H1 (cell line): ENCODE results near the gene ZCWPW2. TPM values are rescaled to one million over a fixed set of nuclear protein-coding genes. Genes with fewer than 3 reads are reported as not detected.

Experiments used
- CTCF ChIA-PET: fragments of 300-600 bp; sonication (Branson Sonifier 250); formaldehyde crosslinking; loops from one replicate; lab custom pipeline; 2021; ENCODE audit not compliant: partially characterized antibody; lab: Charles Lee
- POLR2A ChIA-PET: fragments of 300-600 bp; sonication (Branson Sonifier 250); formaldehyde crosslinking; loops from one replicate; lab custom pipeline; 2021; ENCODE audit warnings: inconsistent platforms; ENCODE audit not compliant: partially characterized antibody; lab: Charles Lee
- DNase-seq, 2 experiments: peaks; one replicate each; pipeline versions ENCODE4 v3.0.0 to v3.0.0-alpha.2; 2010 to 2022; ENCODE audit warnings: low spot score in 2 of 2, low read depth in 1 of 2, mixed read lengths in 1 of 2
- FAIRE-seq: peaks from 2 replicates; lab custom pipeline; 2011; peaks lifted over from hg19 to GRCh38; lab: Jason Lieb, UNC
- H2AFZ ChIP-seq: 2 replicates; pipeline ENCODE4 v1.8.1; 2012; ENCODE audit warnings: low read length, inconsistent platforms
- H2AK5ac ChIP-seq: 2 replicates; pipeline ENCODE4 v1.6.1; 2013; ENCODE audit warnings: low read depth, low read length
- H2BK120ac ChIP-seq: replicated peaks from 2 replicates; pipeline ENCODE3; 2013; ENCODE audit warnings: low read depth, low read length, inconsistent platforms
- H2BK12ac ChIP-seq: 2 replicates; pipeline ENCODE4 v1.6.1; 2013; ENCODE audit warnings: low read depth, low read length
- H2BK15ac ChIP-seq: 2 replicates; pipeline ENCODE4 v1.6.1; 2013; ENCODE audit warnings: low read length
- H2BK20ac ChIP-seq: 2 replicates; pipeline ENCODE4 v1.6.1; 2013; ENCODE audit warnings: low read length
- H2BK5ac ChIP-seq: 2 replicates; pipeline ENCODE4 v1.6.1; 2013; ENCODE audit warnings: low read depth, low read length
- H3K14ac ChIP-seq: 2 replicates; pipeline ENCODE4 v1.6.1; 2013; ENCODE audit warnings: inconsistent platforms; ENCODE audit not compliant: insufficient read length
- H3K18ac ChIP-seq: 2 replicates; pipeline ENCODE4 v1.6.1; 2013; ENCODE audit warnings: low read length; ENCODE audit errors: extremely low read depth
- H3K23ac ChIP-seq: 2 replicates; pipeline ENCODE4 v1.6.1; 2013; ENCODE audit warnings: inconsistent platforms; ENCODE audit not compliant: insufficient read length
- H3K23me2 ChIP-seq: 2 replicates; pipeline ENCODE4 v1.6.1; 2013; ENCODE audit warnings: low read depth, low read length
- H3K27ac ChIP-seq: 2 replicates; pipeline ENCODE4 v1.6.1; 2011; ENCODE audit warnings: low read depth, low read length, inconsistent platforms
- H3K27me3 ChIP-seq, 4 experiments: replicated peaks in 1 of 4; 1 replicate in 1 of 4; 2 replicates in 3 of 4; pipeline versions ENCODE4 v1.6.1 to v1.8.1; 2011 to 2013; ENCODE audit warnings: low read length in 3 of 4, mild to moderate bottlenecking in 3 of 4, inconsistent platforms in 2 of 4, mixed read lengths in 2 of 4, moderate library complexity in 1 of 4; ENCODE audit not compliant: control insufficient read depth in 3 of 4, insufficient read depth in 3 of 4; ENCODE audit errors: extremely low read depth in 1 of 4
- H3K36me3 ChIP-seq, 4 experiments: 2 replicates each; pipeline versions ENCODE4 v1.6.1 to v1.8.1; 2011 to 2013; ENCODE audit warnings: mild to moderate bottlenecking in 4 of 4, low read length in 3 of 4, moderate library complexity in 2 of 4, control low read depth in 1 of 4, inconsistent platforms in 1 of 4; ENCODE audit not compliant: insufficient read depth in 4 of 4, control insufficient read depth in 2 of 4
- H3K4ac ChIP-seq: replicated peaks from 2 replicates; pipeline ENCODE3; 2013; ENCODE audit warnings: low read length, low read depth, mixed read lengths, inconsistent platforms; ENCODE audit not compliant: insufficient read length
- H3K4me1 ChIP-seq, 4 experiments: replicated peaks in 1 of 4; 1 replicate in 1 of 4; 2 replicates in 3 of 4; pipeline versions ENCODE4 v1.6.1 to v1.8.1; 2011 to 2013; ENCODE audit warnings: low read length in 3 of 4, inconsistent platforms in 2 of 4, mixed read lengths in 1 of 4; ENCODE audit not compliant: insufficient read depth in 4 of 4, control insufficient read depth in 3 of 4
- H3K4me2 ChIP-seq, 2 experiments: 2 replicates each; pipeline versions ENCODE4 v1.6.1 to v1.8.1; 2011 to 2013; ENCODE audit warnings: low read depth in 2 of 2, low read length in 2 of 2, control low read depth in 1 of 2, inconsistent platforms in 1 of 2, mild to moderate bottlenecking in 1 of 2; ENCODE audit not compliant: insufficient read depth in 1 of 2
- H3K4me3 ChIP-seq, 4 experiments: fragments of 200-600, 300-600 bp in 1 of 4; sonication (generic), shearing (Covaris generic), sonication (Bioruptor Twin) in 1 of 4; 2 replicates each; pipeline versions ENCODE4 v1.5.1 to v1.8.1; 2011 to 2016; ENCODE audit warnings: low read length in 4 of 4, low read depth in 3 of 4, control low read depth in 2 of 4, inconsistent platforms in 2 of 4, mild to moderate bottlenecking in 2 of 4, mixed read lengths in 1 of 4, moderate library complexity in 1 of 4; ENCODE audit not compliant: insufficient read depth in 2 of 4; ENCODE audit errors: extremely low read depth in 1 of 4
- H3K56ac ChIP-seq: replicated peaks from 2 replicates; pipeline ENCODE3; 2013; ENCODE audit warnings: low read depth, mild to moderate bottlenecking, mixed read lengths, low read length, inconsistent platforms; ENCODE audit not compliant: insufficient read length
- H3K79me1 ChIP-seq: 2 replicates; pipeline ENCODE4 v1.6.1; 2013; ENCODE audit warnings: low read depth, low read length, control low read depth
- H3K79me2 ChIP-seq, 2 experiments: 2 replicates each; pipeline versions ENCODE4 v1.6.1 to v1.8.1; 2012 to 2013; ENCODE audit warnings: low read length in 2 of 2, mild to moderate bottlenecking in 2 of 2, inconsistent platforms in 1 of 2; ENCODE audit not compliant: insufficient read depth in 2 of 2, control insufficient read depth in 1 of 2
- H3K9ac ChIP-seq, 4 experiments: replicated peaks in 1 of 4; 1 replicate in 1 of 4; 2 replicates in 3 of 4; pipeline versions ENCODE4 v1.6.1 to v1.8.1; 2011 to 2013; ENCODE audit warnings: low read depth in 3 of 4, low read length in 3 of 4, control low read depth in 2 of 4, mild to moderate bottlenecking in 2 of 4, moderate library complexity in 2 of 4, inconsistent platforms in 1 of 4; ENCODE audit errors: extremely low read depth in 1 of 4
- H3K9me3 ChIP-seq, 2 experiments: 2 replicates each; pipeline versions ENCODE4 v1.6.1 to v1.8.1; 2012 to 2013; ENCODE audit warnings: mild to moderate bottlenecking in 2 of 2, moderate library complexity in 2 of 2, control low read depth in 1 of 2, inconsistent platforms in 1 of 2, low read depth in 1 of 2, low read length in 1 of 2, mixed read lengths in 1 of 2; ENCODE audit not compliant: insufficient read depth in 2 of 2
- H4K20me1 ChIP-seq, 2 experiments: replicated peaks in 1 of 2; 2 replicates each; pipeline versions ENCODE3 to v1.8.1; 2011 to 2013; ENCODE audit warnings: inconsistent platforms in 2 of 2, low read length in 2 of 2, mild to moderate bottlenecking in 1 of 2; ENCODE audit not compliant: insufficient read depth in 2 of 2, control insufficient read depth in 1 of 2
- H4K5ac ChIP-seq: 2 replicates; pipeline ENCODE4 v1.6.1; 2013; ENCODE audit warnings: low read length, low read depth, mixed read lengths, inconsistent platforms; ENCODE audit not compliant: insufficient read length
- H4K8ac ChIP-seq: 2 replicates; pipeline ENCODE4 v1.8.0; 2013; ENCODE audit warnings: mild to moderate bottlenecking, moderate library complexity, low read length, inconsistent platforms; ENCODE audit not compliant: insufficient read depth; ENCODE audit errors: extremely low read depth
- H4K91ac ChIP-seq: replicated peaks from 2 replicates; pipeline ENCODE3; 2013; ENCODE audit warnings: low read length, mixed read lengths, inconsistent platforms; ENCODE audit not compliant: insufficient read length
- CTCF ChIP-seq, 3 experiments: IDR thresholded peaks; 1 replicate in 2 of 3; 2 replicates in 1 of 3; pipeline versions ENCODE4 v1.5.1 to v1.6.1; 2011; ENCODE audit warnings: low read length in 3 of 3, mild to moderate bottlenecking in 3 of 3, inconsistent platforms in 2 of 3, low read depth in 1 of 3, moderate library complexity in 1 of 3; ENCODE audit not compliant: insufficient read depth in 1 of 3; ENCODE audit errors: control extremely low read depth in 1 of 3
- HDAC6 ChIP-seq: IDR thresholded peaks from one replicate; pipeline ENCODE4 v1.7.1; 2012; ENCODE audit warnings: low read depth, mild to moderate bottlenecking, inconsistent platforms, low read length, moderate library complexity
- RAD21 ChIP-seq, 2 experiments: IDR thresholded peaks in 1 of 2; conservative IDR thresholded peaks in 1 of 2; 2 replicates each; pipeline ENCODE4 v1.6.1; 2011; ENCODE audit warnings: low read depth in 2 of 2, low read length in 2 of 2, improper control_type of control experiment in 1 of 2, inconsistent platforms in 1 of 2, mild to moderate bottlenecking in 1 of 2, moderate library complexity in 1 of 2
- WGBS, 2 experiments: shearing (Covaris generic) in 1 of 2; methylation state at CpG; one replicate each; pipeline versions ENCODE4 v1.1.6 to v1.1.7; 2013 to 2015; ENCODE audit warnings: low lambda C conversion rate in 2 of 2, mixed read lengths in 2 of 2, inconsistent platforms in 1 of 2, low coverage in 1 of 2, missing lambda C conversion rate in 1 of 2; ENCODE audit not compliant: insufficient replicate concordance in 2 of 2, insufficient coverage in 1 of 2, insufficient read length in 1 of 2; ENCODE audit errors: extremely low coverage in 1 of 2, missing lambda C conversion rate in 1 of 2; 5-methylcytosine and 5-hydroxymethylcytosine counted together
- polyA plus RNA-seq, 7 experiments: library from polyadenylated mRNA; depleted of rRNA in 3 of 7; stranded (reverse) in 5 of 7; unstranded in 2 of 7; fragments of >200 nt in 5 of 7; fragments of 200-250 nt in 2 of 7; gene quantifications; 1 replicate in 5 of 7; 2 replicates in 1 of 7; 4 replicates in 1 of 7; pipeline versions ENCODE4 v1.2.1 to v1.2.3, GENCODE V29; 2011 to 2013; ENCODE audit warnings: missing spikeins in 2 of 7, mixed read lengths in 2 of 7
- total RNA-seq: library from RNA; stranded (reverse); fragmentation: NEBNext Ultra II Directional; extraction: Animal tissue kit (Norgen Biotek cat#: 25700); gene quantifications from 2 replicates; pipeline ENCODE4 v1.2.1, GENCODE V29; 2021

The ZCWPW2 gene
- total and polyA plus RNA-seq, 2 of the 8 experiments (the other 6 are each of a cell fraction or from before 2014, with no cell fraction given): 0.11 to 0.39 TPM

- no peak overlapping the region for H3K14ac ChIP-seq
- WGBS, 2 experiments: 89% methylated on average over 4 of the region's 4 CpGs; no CpG with 5 or more reads in 1 of the 2 experiments
- no peak overlapping the region for H3K27ac ChIP-seq
- peaks cover 0 to 1% of the 10 kb centered on the region in 2 experiments for H4K20me1 ChIP-seq
- H2AFZ ChIP-seq: no peak overlapping the region
- no peak overlapping the region for H3K4ac ChIP-seq
- no peak overlapping the region for H3K23ac ChIP-seq
- H3K79me2 ChIP-seq: no peaks in the 10 kb centered on the region
- CTCF ChIA-PET: interaction anchor here (0.6 to 4.8 kb wide), 23 partner anchors 9 to 658 kb away, joined by 3 to 41 read pairs (median 3); partner anchors contain the start of gene EOMES
- no peaks in the 10 kb centered on the region for H3K27me3 ChIP-seq
- no peaks in the 10 kb centered on the region for H3K79me1 ChIP-seq
- no peak overlapping the region for H2BK120ac ChIP-seq
- no peak overlapping the region for H2BK15ac ChIP-seq
- no peak overlapping the region for H2BK5ac ChIP-seq
- no peak overlapping the region for H3K4me3 ChIP-seq
- no peak overlapping the region for H2BK20ac ChIP-seq
- H3K56ac ChIP-seq: no peak overlapping the region
- DNase-seq (no peak), FAIRE-seq (no peak)
- H3K9ac ChIP-seq: no peak overlapping the region
- H4K91ac ChIP-seq: no peak overlapping the region
- H3K36me3 ChIP-seq: peaks cover 0 to 18% (median 1%) of the 10 kb centered on the region in 4 experiments; a peak in 2 of 8 replicates
- POLR2A ChIA-PET: no interaction called here
- H3K18ac ChIP-seq: no peak overlapping the region
- no peaks in the 10 kb centered on the region for H3K9me3 ChIP-seq
- no peak overlapping the region for H2BK12ac ChIP-seq
- H2AK5ac ChIP-seq: no peak overlapping the region
- no peak overlapping the region for H3K4me2 ChIP-seq
- TF ChIP-seq RAD21 (IDR thresholded peaks at IDR 0.05 in 1 of 2, conservative IDR thresholded peaks at IDR 0.05 in 1 of 2; ENCODE audit: low read depth in 2 of 2, low read length in 2 of 2): peak in 1 of 2 experiments; percentile 68
- TF ChIP-seq HDAC6: no peak
- TF ChIP-seq CTCF (IDR thresholded peaks at IDR 0.05; ENCODE audit: control extremely low read depth in 1 of 3, insufficient read depth in 1 of 3, low read depth in 1 of 3, low read length in 3 of 3): peak in 2 of 3 experiments; percentile 10 to 43; a peak in 2 of 4 replicates
- no peak overlapping the region for H4K5ac ChIP-seq
- H3K4me1 ChIP-seq: no peaks in the 10 kb centered on the region
- no peak overlapping the region for H4K8ac ChIP-seq
- H3K23me2 ChIP-seq: no peaks in the 10 kb centered on the region
Observed at GRCh38 chr3:28328188-28329151, 20.1 kb upstream of the ZCWPW2 start.
